ENCODE data around the gene CD6. TPM values are rescaled to one million over a fixed set of nuclear protein-coding genes. Genes with fewer than 3 reads are reported as not detected.

Gene CD6
- total and polyA plus RNA-seq, 2 donors (not counting 3 experiments of a cell fraction or from before 2014, with no cell fraction given): not detected

- intact Hi-C loops (cut with micrococcal nuclease) (no loop called here), dilution Hi-C loops (cut with MboI; ENCODE audit: extremely low pct_ligation_motif_present, low sequenced_read_pairs) (no loop called here)
- Histone ChIP-seq H3K36me3 (ENCODE audit: control insufficient read depth in 2 of 2, extremely low read depth in 1 of 2, insufficient read depth in 2 of 2, low read length in 2 of 2) (peaks cover 0 to 32% of the 10 kb centered on the region in 2 experiments), H4K20me1 (replicated peaks; ENCODE audit: control insufficient read depth, extremely low read depth, insufficient read depth, low read length) (no peaks in the 10 kb centered on the region), H2AFZ (ENCODE audit: low read depth, low read length) (no peak overlapping the region), H3K4me2 (ENCODE audit: insufficient read depth, low read length) (no peak overlapping the region), H3K9me3 (replicated peaks; ENCODE audit: control insufficient read depth, insufficient read depth, low read length) (no peaks in the 10 kb centered on the region), H3K79me2 (ENCODE audit: control insufficient read depth, insufficient read depth, low read length) (no peaks in the 10 kb centered on the region), H3K27ac (ENCODE audit: insufficient read depth, low read depth, low read length) (no peak overlapping the region), H3K9ac (replicated peaks; ENCODE audit: extremely low read depth, insufficient read depth, low read length) (no peak overlapping the region), H3K4me1 (ENCODE audit: control insufficient read depth, extremely low read depth, insufficient read depth, low read length) (peaks cover 8% of the 10 kb centered on the region), H3K27me3 (ENCODE audit: control insufficient read depth in 2 of 2, insufficient read depth in 2 of 2, low read length in 2 of 2) (no peaks in the 10 kb centered on the region), H3K4me3 (replicated peaks in 1 of 3; ENCODE audit: insufficient read depth in 1 of 3, low read depth in 1 of 3, low read length in 3 of 3) (no peak overlapping the region), H3K9me1 (replicated peaks; ENCODE audit: control insufficient read depth, extremely low read depth, insufficient read depth, low read length) (no peaks in the 10 kb centered on the region)
- no peak for DNase-seq (ENCODE audit: low read depth, low spot score)
- BruUV-seq (replicated peaks): no TSS peak
- FAIRE-seq: no peak
- TF ChIP-seq FOS (IDR thresholded peaks at IDR 0.05; ENCODE audit: borderline replicate concordance, insufficient read depth, low read length): no peak
- TF ChIP-seq MYC (IDR thresholded peaks at IDR 0.05; ENCODE audit: low read depth, low read length): no peak
- TF ChIP-seq JUN (IDR thresholded peaks at IDR 0.05; ENCODE audit: borderline replicate concordance, insufficient read depth, insufficient read length, low read depth): no peak
- no peak for TF ChIP-seq POLR2AphosphoS5 (IDR thresholded peaks at IDR 0.05; ENCODE audit: insufficient read depth, low read depth, low read length)
- POLR2A ChIA-PET: no interaction called here
- CTCF ChIA-PET: interaction anchor here (1.4 to 1.8 kb wide), 3 partner anchors 19 to 36 kb away, joined by 4 read pairs; partner anchors contain the start of gene TMEM109
Measured at GRCh38 chr11:60934790-60935605, 36.5 kb upstream of the CD6 start.

DNA sequence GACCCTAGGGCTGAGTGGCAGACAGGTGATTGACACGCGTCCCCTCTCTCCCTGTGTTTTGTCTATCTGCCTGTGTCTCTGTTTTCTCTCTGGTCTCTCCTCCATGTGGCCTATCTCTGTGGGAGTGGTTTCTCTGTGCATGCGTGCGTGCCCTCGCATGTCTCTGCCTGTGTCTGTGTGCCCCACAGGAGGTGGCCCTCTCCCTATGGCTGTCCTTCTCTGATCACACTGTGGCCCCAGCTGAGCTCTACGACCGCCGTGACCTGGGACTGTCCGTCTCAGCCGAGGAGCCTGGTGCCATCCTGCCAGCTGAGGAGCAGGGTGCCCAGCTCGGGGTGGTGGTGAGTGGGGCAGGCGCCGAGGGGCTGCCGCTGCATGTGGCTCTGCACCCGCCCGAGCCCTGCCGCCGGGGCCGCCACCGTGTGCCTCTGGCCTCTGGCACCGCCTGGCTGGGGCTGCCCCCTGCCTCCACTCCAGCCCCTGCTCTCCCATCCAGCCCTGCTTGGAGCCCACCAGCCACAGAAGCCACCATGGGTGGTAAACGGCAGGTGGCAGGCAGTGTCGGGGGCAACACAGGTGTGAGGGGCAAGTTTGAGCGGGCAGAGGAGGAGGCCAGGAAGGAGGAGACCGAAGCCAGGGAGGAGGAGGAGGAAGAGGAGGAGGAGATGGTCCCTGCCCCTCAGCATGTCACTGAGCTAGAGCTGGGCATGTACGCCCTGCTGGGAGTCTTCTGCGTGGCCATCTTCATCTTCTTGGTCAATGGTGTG lies 35.6 kb upstream of the CD6 start:
- no TSS peak for BruUV-seq (replicated peaks)
- Histone ChIP-seq H3K9ac (replicated peaks; ENCODE audit: extremely low read depth, insufficient read depth, low read length) (no peak overlapping the region), H3K27ac (ENCODE audit: insufficient read depth, low read depth, low read length) (no peak overlapping the region), H3K36me3 (ENCODE audit: control insufficient read depth in 2 of 2, extremely low read depth in 1 of 2, insufficient read depth in 2 of 2, low read length in 2 of 2) (peaks cover 0 to 25% of the 10 kb centered on the region in 2 experiments), H3K27me3 (ENCODE audit: control insufficient read depth in 2 of 2, insufficient read depth in 2 of 2, low read length in 2 of 2) (no peaks in the 10 kb centered on the region), H3K4me1 (ENCODE audit: control insufficient read depth, extremely low read depth, insufficient read depth, low read length) (peaks cover 8% of the 10 kb centered on the region), H3K4me2 (ENCODE audit: insufficient read depth, low read length) (no peak overlapping the region), H4K20me1 (replicated peaks; ENCODE audit: control insufficient read depth, extremely low read depth, insufficient read depth, low read length) (no peaks in the 10 kb centered on the region), H2AFZ (ENCODE audit: low read depth, low read length) (no peak overlapping the region), H3K79me2 (ENCODE audit: control insufficient read depth, insufficient read depth, low read length) (no peaks in the 10 kb centered on the region), H3K4me3 (replicated peaks in 1 of 3; ENCODE audit: insufficient read depth in 1 of 3, low read depth in 1 of 3, low read length in 3 of 3) (no peak overlapping the region), H3K9me1 (replicated peaks; ENCODE audit: control insufficient read depth, extremely low read depth, insufficient read depth, low read length) (no peaks in the 10 kb centered on the region), H3K9me3 (replicated peaks; ENCODE audit: control insufficient read depth, insufficient read depth, low read length) (no peaks in the 10 kb centered on the region)
- POLR2A ChIA-PET: no interaction called here
- TF ChIP-seq POLR2AphosphoS5 (IDR thresholded peaks at IDR 0.05; ENCODE audit: insufficient read depth, low read depth, low read length) (no peak), JUN (IDR thresholded peaks at IDR 0.05; ENCODE audit: borderline replicate concordance, insufficient read depth, insufficient read length, low read depth) (no peak), MYC (IDR thresholded peaks at IDR 0.05; ENCODE audit: low read depth, low read length) (no peak), POLR2A (IDR thresholded peaks at IDR 0.05; ENCODE audit: low read depth, low read length) (no peak), GATA2 (IDR thresholded peaks at IDR 0.05; ENCODE audit: insufficient read depth, insufficient read length, low read depth, low read length) (no peak), FOS (IDR thresholded peaks at IDR 0.05; ENCODE audit: borderline replicate concordance, insufficient read depth, low read length) (no peak), EZH2 (IDR thresholded peaks at IDR 0.05; ENCODE audit: borderline replicate concordance, low read depth, low read length, severe bottlenecking) (no peak), CTCF (IDR thresholded peaks at IDR 0.05; ENCODE audit: extremely low read depth in 1 of 2, insufficient read depth in 1 of 2, low read depth in 1 of 2, low read length in 2 of 2) (no peak)
- TF ChIP-seq, protein P1, sequence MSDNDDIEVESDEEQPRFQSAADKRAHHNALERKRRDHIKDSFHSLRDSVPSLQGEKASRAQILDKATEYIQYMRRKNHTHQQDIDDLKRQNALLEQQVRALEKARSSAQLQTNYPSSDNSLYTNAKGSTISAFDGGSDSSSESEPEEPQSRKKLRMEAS (IDR thresholded peaks at IDR 0.05; ENCODE audit: insufficient read depth, insufficient read length): no peak
- CTCF ChIA-PET: interaction anchor here (1.0 to 1.8 kb wide), 3 partner anchors 20 to 48 kb away, joined by 3 to 4 read pairs (median 4); partner anchors contain the start of gene TMEM109
- intact Hi-C loops (cut with micrococcal nuclease): no loop called here
- dilution Hi-C loops (cut with MboI; ENCODE audit: extremely low pct_ligation_motif_present, low sequenced_read_pairs): no loop called here
- no peak for FAIRE-seq
- no peak for DNase-seq (ENCODE audit: low read depth, low spot score)
